HEK293T (cell line): ENCODE results near the gene NAV2.

Experiments used
- CTCF ChIA-PET: fragments of 350-600 bp; formaldehyde crosslinking; extraction: SDS; loops from one replicate; lab custom pipeline; 2021; ENCODE audit warnings: antibody characterized with exemption, inconsistent platforms; lab: Yijun Ruan, JAX
- POLR2A ChIA-PET: fragments of 350-600 bp; formaldehyde crosslinking; extraction: SDS; loops from one replicate; lab custom pipeline; 2020; ENCODE audit warnings: antibody characterized with exemption, inconsistent platforms; lab: Yijun Ruan, JAX
- DNase-seq: peaks from one replicate; pipeline ENCODE4 v3.0.0; 2012; ENCODE audit warnings: mixed read lengths; ENCODE audit errors: extremely low spot score
- ARNT ChIP-seq: fragments of 450-650 bp; IDR thresholded peaks from 2 replicates; pipeline ENCODE4 v1.6.1; 2017; ENCODE audit warnings: mild to moderate bottlenecking
- BHLHE40 ChIP-seq: fragments of 450-650 bp; IDR thresholded peaks from 2 replicates; pipeline ENCODE4 v1.6.1; 2016; ENCODE audit warnings: mild to moderate bottlenecking, moderate library complexity, borderline replicate concordance
- CTBP1 ChIP-seq: fragments of 450-650 bp; IDR thresholded peaks from 2 replicates; pipeline ENCODE4 v1.6.1; 2016; ENCODE audit warnings: borderline replicate concordance
- ELF4 ChIP-seq: fragments of 450-650 bp; IDR thresholded peaks from 2 replicates; pipeline ENCODE4 v1.6.1; 2017; ENCODE audit warnings: antibody characterized with exemption
- FOXA1 ChIP-seq: fragments of 450-650 bp; IDR thresholded peaks from 2 replicates; pipeline ENCODE4 v1.6.1; 2016; ENCODE audit warnings: mild to moderate bottlenecking
- FOXK2 ChIP-seq: fragments of 450-650 bp; IDR thresholded peaks from 2 replicates; pipeline ENCODE4 v1.6.1; 2016; ENCODE audit warnings: mild to moderate bottlenecking
- FOXM1 ChIP-seq: fragments of 450-650 bp; IDR thresholded peaks from 2 replicates; pipeline ENCODE4 v1.6.1; 2017; ENCODE audit warnings: mild to moderate bottlenecking, borderline replicate concordance
- HDGF ChIP-seq: fragments of 450-650 bp; IDR thresholded peaks from 2 replicates; pipeline ENCODE4 v1.6.1; 2017; ENCODE audit warnings: antibody characterized with exemption, borderline replicate concordance
- L3MBTL2 ChIP-seq: fragments of 450-650 bp; conservative IDR thresholded peaks from 2 replicates; pipeline ENCODE4 v1.6.1; 2016; ENCODE audit warnings: mild to moderate bottlenecking
- LEF1 ChIP-seq: fragments of 450-650 bp; IDR thresholded peaks from 2 replicates; pipeline ENCODE4 v1.6.1; 2017; ENCODE audit warnings: mild to moderate bottlenecking, borderline replicate concordance
- NFRKB ChIP-seq: fragments of 450-650 bp; IDR thresholded peaks from 2 replicates; pipeline ENCODE4 v1.6.1; 2016; ENCODE audit warnings: mild to moderate bottlenecking, moderate library complexity
- SP1 ChIP-seq: fragments of 450-650 bp; IDR thresholded peaks from 2 replicates; pipeline ENCODE4 v1.6.1; 2017
- SUZ12 ChIP-seq: fragments of 450-650 bp; IDR thresholded peaks from 2 replicates; pipeline ENCODE4 v1.6.1; 2016; ENCODE audit warnings: mild to moderate bottlenecking
- TARDBP ChIP-seq: fragments of 450-650 bp; IDR thresholded peaks from 2 replicates; pipeline ENCODE4 v1.6.1; 2016
- ZNF384 ChIP-seq: fragments of 450-650 bp; IDR thresholded peaks from 2 replicates; pipeline ENCODE4 v1.6.1; 2016
- TF ChIP-seq, protein P1 (sequence below): fragments of 450-650 bp; IDR thresholded peaks from 2 replicates; pipeline ENCODE4 v1.6.1; 2016

NAV2 gene

DNA sequence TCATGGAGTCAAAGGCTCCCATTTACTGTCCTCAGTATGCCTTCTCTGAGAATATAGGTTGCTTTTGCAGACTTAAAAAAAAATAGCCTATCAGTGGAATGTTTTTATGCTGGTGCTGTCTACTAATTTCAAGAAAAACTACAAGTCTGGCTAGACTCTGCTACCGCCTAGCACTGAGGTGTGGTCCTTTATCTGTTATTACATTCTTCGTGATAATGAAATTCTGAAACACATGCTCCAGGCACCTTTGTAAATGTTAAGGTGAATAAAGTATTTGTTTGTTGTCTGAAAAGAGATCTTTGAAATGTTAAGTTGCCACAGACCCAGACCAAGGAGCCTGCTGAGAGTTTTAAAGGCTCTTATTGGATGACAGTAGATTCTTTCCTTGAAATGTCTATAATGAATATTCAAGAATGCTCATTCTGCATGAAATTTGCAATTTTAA lies 352.3 kb downstream of the NAV2 start:
- TF ChIP-seq TARDBP, result no peak
- TF ChIP-seq, protein P1, sequence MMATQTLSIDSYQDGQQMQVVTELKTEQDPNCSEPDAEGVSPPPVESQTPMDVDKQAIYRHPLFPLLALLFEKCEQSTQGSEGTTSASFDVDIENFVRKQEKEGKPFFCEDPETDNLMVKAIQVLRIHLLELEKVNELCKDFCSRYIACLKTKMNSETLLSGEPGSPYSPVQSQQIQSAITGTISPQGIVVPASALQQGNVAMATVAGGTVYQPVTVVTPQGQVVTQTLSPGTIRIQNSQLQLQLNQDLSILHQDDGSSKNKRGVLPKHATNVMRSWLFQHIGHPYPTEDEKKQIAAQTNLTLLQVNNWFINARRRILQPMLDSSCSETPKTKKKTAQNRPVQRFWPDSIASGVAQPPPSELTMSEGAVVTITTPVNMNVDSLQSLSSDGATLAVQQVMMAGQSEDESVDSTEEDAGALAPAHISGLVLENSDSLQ, result no peak
- no peak for TF ChIP-seq SP1
- no peak for DNase-seq
- POLR2A ChIA-PET, result no interaction called here
- CTCF ChIA-PET, result no interaction called here

DNA sequence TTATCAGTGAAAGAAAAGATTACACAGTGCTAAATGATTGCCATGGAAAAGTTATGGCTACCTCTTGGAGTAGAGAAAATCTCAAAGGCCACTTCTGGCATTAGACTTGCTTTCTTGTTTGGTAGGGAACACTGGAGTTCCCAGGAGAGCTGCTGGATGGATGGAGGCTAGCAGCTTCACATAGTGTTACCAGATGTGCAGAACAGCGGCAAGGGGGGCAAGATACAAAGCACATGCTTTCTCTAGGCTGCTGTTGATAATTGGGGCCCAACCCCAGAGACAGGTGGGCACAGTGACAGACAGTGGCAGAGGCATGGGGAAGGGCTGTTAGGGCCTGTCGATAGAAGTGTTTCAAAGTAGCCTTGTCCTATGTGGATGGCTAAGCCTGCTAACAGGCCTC lies 352.8 kb downstream of the NAV2 start:
- TF ChIP-seq FOXM1 (no peak), L3MBTL2 (no peak), BHLHE40 (no peak), CTBP1 (no peak), FOXA1 (no peak), TARDBP (no peak), FOXK2 (no peak), NFRKB (no peak), ELF4 (no peak), SUZ12 (no peak), HDGF (no peak), SP1 (no peak), ZNF384 (no peak), LEF1 (no peak), ARNT (no peak)
- TF ChIP-seq, protein P1, result no peak
- no peak for DNase-seq
- ChIA-PET POLR2A (no interaction called here), CTCF (no interaction called here)

DNA sequence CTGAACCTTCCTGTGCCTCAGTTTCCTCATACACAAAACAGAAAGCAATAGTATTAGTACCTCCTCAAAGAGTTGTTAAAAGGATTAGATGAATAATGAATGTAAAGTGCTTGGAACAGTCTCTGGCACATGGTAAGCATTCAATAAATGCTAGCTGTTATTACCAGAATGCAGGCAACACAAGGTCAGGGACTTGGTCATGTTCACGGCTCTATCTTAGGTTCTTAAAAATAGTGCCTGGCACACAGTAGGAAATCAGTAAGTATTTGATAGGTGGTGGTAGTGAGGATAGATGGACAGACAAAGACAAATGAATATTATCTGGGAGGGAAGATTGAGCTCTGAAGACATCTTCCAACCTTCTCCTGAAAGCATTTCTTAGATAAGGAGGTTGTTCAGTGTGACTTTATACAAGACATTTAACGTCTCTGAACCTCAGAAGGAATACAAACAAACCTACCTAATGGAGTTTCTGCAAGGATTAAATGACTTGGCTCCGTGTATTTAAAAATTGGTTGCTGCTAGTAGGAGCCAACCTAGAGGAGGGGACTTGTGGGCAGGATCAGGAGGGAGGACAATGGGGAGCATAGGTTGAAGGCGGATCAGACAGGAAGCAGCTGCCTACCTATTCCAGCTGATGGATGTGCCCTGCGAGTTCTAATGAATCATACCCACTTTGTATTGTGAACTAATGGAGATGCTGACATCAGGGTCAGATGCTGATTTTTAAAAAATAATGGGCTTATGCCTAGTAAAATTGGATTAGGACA lies 353.6 kb downstream of the NAV2 start:
- TF ChIP-seq NFRKB (no peak), ELF4 (no peak), ARNT (no peak)
- ChIA-PET POLR2A (interaction anchor here (1.0 kb wide), 2 partner anchors 16 to 44 kb away, joined by 3 read pairs; no protein-coding TSS in a partner anchor), CTCF (interaction anchor here (0.6 kb wide), 1 partner anchor 9 kb away, joined by 4 read pairs; no protein-coding TSS in a partner anchor)
- no peak for DNase-seq

DNA sequence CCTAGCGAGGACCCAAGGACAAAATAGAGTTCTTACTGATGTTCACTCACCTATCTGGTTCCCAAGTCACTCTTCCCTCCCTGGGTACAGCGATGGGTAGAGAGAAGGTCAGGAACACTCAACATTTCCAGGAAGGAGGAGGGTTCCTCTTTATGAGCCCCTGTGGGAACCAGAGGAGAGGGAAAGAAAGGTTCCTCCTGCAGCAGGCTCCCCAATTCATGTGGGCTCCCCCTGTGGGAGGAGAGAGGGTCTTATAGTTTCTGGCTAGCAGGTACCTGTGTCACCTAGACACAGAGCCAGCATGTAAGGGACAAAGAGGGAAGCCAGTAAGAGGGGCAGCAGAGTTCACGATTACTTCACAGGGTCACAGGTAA lies 354.1 kb downstream of the NAV2 start:
- ChIA-PET POLR2A (interaction anchor here (1.0 kb wide), 2 partner anchors 16 to 44 kb away, joined by 3 read pairs; no protein-coding TSS in a partner anchor), CTCF (interaction anchor here (0.6 kb wide), 1 partner anchor 9 kb away, joined by 4 read pairs; no protein-coding TSS in a partner anchor)
- no peak for DNase-seq
- TF ChIP-seq L3MBTL2 (no peak), FOXK2 (no peak)

DNA sequence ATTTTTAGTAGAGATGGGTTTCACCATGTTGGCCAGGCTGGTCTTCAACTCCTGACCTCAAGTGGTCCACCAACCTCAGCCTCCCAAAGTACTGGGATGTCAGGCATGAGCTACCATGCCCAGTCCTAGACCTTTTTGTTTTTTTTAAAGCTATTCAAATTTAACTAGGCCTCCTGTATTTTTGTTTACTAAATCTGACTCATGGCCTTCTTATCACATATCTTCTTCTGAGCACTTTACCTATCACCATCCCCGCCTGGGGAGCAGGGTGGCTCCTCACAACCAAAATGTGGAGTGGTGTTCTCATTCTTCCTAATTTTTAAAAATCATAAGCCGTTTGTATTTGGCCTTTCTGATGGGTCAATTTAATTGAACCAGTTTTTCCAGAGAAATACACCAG lies 355.0 kb downstream of the NAV2 start:
- no peak for TF ChIP-seq CTBP1
- TF ChIP-seq NFRKB, result no peak
- TF ChIP-seq TARDBP, result no peak
- TF ChIP-seq ELF4, result no peak
- no peak for TF ChIP-seq BHLHE40
- TF ChIP-seq, protein P1, result no peak
- TF ChIP-seq SP1, result no peak
- no peak for TF ChIP-seq SUZ12
- TF ChIP-seq L3MBTL2, result no peak
- no peak for TF ChIP-seq LEF1
- ChIA-PET POLR2A (interaction anchor here (0.6 kb wide), 1 partner anchor 302 kb away, joined by 3 read pairs; no protein-coding TSS in a partner anchor), CTCF (interaction anchor here (0.6 to 0.7 kb wide), 2 partner anchors 114 to 164 kb away, joined by 3 to 7 read pairs; no protein-coding TSS in a partner anchor)
- no peak for DNase-seq

DNA sequence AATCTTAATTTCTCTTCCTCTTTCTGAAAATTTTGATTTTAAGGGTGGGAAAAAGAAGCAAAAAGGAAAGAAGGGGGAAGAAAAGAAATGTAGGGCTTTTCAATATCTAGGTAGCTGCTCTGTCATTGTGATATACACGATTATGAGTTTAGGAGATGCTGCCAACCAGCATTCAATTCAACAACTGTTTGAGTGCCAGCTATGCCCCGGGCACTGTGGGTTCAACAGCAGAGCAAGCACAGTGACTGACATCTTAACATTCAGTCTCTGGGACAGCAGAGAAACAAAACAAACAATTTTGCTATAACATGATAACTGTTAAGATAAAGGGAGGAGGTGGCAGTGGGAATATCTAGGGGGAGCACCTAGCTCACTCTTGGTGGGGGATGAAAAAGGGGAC lies 356.1 kb downstream of the NAV2 start:
- DNase-seq, result no peak
- ChIA-PET CTCF (no interaction called here), POLR2A (no interaction called here)
- TF ChIP-seq CTBP1 (no peak), L3MBTL2 (no peak), NFRKB (no peak), TARDBP (no peak), ELF4 (no peak), HDGF (no peak), SP1 (no peak), SUZ12 (no peak), BHLHE40 (no peak), LEF1 (no peak), FOXM1 (no peak), FOXK2 (no peak), ARNT (no peak), FOXA1 (no peak), ZNF384 (no peak)
- TF ChIP-seq, protein P1, result no peak
